ENCODE results near the gene FDX2.
"Not testable (repeated sequence)": the region's sequence is repeated elsewhere in the genome, so short reads cannot be mapped to it uniquely, and the experiment has no call there.

The FDX2 gene

GRCh38 chr19:10284065-10284959, 31.5 kb downstream of the FDX2 start:
- DNase-seq (ENCODE audit: low read depth), result no peak

- no peak for DNase-seq (ENCODE audit: low read depth)
These were observed 32.3 kb downstream of the FDX2 start for GRCh38 chr19:10283301-10284064.

GRCh38 chr19:10282043-10282442, 33.8 kb downstream of the FDX2 start:
- not testable (repeated sequence) for DNase-seq (ENCODE audit: low read depth)

- DNase-seq (ENCODE audit: low read depth), result no peak
These were observed 35.9 kb downstream of the FDX2 start for GRCh38 chr19:10279737-10280442.

- DNase-seq (ENCODE audit: low read depth), result no peak
These were observed 36.9 kb downstream of the FDX2 start for GRCh38 chr19:10278935-10279334.

GRCh38 chr19:10277795-10278589, 37.8 kb downstream of the FDX2 start:
- DNase-seq (ENCODE audit: low read depth), result no peak

- DNase-seq (ENCODE audit: low read depth), result no peak
These were observed 41.2 kb downstream of the FDX2 start for GRCh38 chr19:10274589-10274988.

- no peak for DNase-seq (ENCODE audit: low read depth)
These were observed 44.2 kb downstream of the FDX2 start for GRCh38 chr19:10271543-10272086.

GRCh38 chr19:10270616-10271394, 45.0 kb downstream of the FDX2 start, which contains the start of gene ICAM1:
TSS of gene ICAM1 (plus strand) at chr19:10271120. CDS start at chr19:10271160, 40 bp downstream.
- no peak for DNase-seq (ENCODE audit: low read depth)

- no peak for DNase-seq (ENCODE audit: low read depth)
These were observed 45.6 kb downstream of the FDX2 start for GRCh38 chr19:10270180-10270615.

GRCh38 chr19:10269333-10270179, 46.3 kb downstream of the FDX2 start:
- peak; percentile 77 for DNase-seq (ENCODE audit: low read depth)

- no peak for DNase-seq (ENCODE audit: low read depth)
These were observed 47.7 kb downstream of the FDX2 start for GRCh38 chr19:10268071-10268470.

GRCh38 chr19:10266706-10267105, 49.1 kb downstream of the FDX2 start:
- no peak for DNase-seq (ENCODE audit: low read depth)

- DNase-seq (ENCODE audit: low read depth), result no peak
These were observed 53.0 kb downstream of the FDX2 start for GRCh38 chr19:10262771-10263170.

GRCh38 chr19:10260141-10260584, 55.7 kb downstream of the FDX2 start:
- peak; percentile 25 for DNase-seq (ENCODE audit: low read depth)
